HepG2 (cell line): ENCODE results near the gene ZFR. TPM values are rescaled to one million over a fixed set of nuclear protein-coding genes. Genes with fewer than 3 reads are reported as not detected.

Experiments
- AGO2 ChIP-seq: fragments of 200-400 bp; formaldehyde crosslinking; optimal IDR thresholded peaks from 2 replicates; pipeline ENCODE3; 2017; ENCODE audit warnings: mild to moderate bottlenecking, low read depth, low read length, moderate library complexity
- ARID2 ChIP-seq: sonication (generic); formaldehyde crosslinking; IDR thresholded peaks from 2 replicates; pipeline ENCODE4 v1.8.1; 2022; ENCODE audit warnings: mild to moderate bottlenecking, missing genetic modification reagents, borderline replicate concordance
- BRD4 ChIP-seq: sonication (generic); formaldehyde crosslinking; IDR thresholded peaks from 2 replicates; pipeline ENCODE4 v1.4.0; 2020; ENCODE audit warnings: missing genetic modification reagents
- IRX3 ChIP-seq: sonication (generic); formaldehyde crosslinking; IDR thresholded peaks from 2 replicates; pipeline ENCODE4 v1.8.1; 2023; ENCODE audit warnings: mild to moderate bottlenecking, low read depth, missing genetic modification reagents, borderline replicate concordance
- NONO ChIP-seq, 2 experiments: fragments of 450-650 bp in 1 of 2; sonication (generic) in 1 of 2; formaldehyde crosslinking in 1 of 2; IDR thresholded peaks in 1 of 2; conservative IDR thresholded peaks in 1 of 2; 2 replicates each; pipeline versions ENCODE4 v1.6.1 to v1.8.0; 2017 to 2022; ENCODE audit warnings: mild to moderate bottlenecking in 1 of 2, missing genetic modification reagents in 1 of 2, moderate library complexity in 1 of 2
- SAFB2 ChIP-seq: sonication (generic); formaldehyde crosslinking; IDR thresholded peaks from 2 replicates; pipeline ENCODE4 v1.5.1; 2020; ENCODE audit warnings: missing genetic modification reagents, low read depth, mild to moderate bottlenecking, borderline replicate concordance
- SP2 ChIP-seq: sonication (generic); formaldehyde crosslinking; IDR thresholded peaks from 2 replicates; pipeline ENCODE4 v1.5.1; 2020; ENCODE audit warnings: mild to moderate bottlenecking, missing genetic modification reagents
- YY1 ChIP-seq: IDR thresholded peaks from 2 replicates; pipeline ENCODE4 v1.6.1; 2011; ENCODE audit warnings: low read length, low read depth, moderate library complexity, mild to moderate bottlenecking; ENCODE audit not compliant: insufficient read depth, insufficient replicate concordance
- ZEB1 ChIP-seq: IDR thresholded peaks from 2 replicates; pipeline ENCODE4 v1.6.1; 2012; ENCODE audit warnings: mild to moderate bottlenecking, low read depth, inconsistent platforms; ENCODE audit not compliant: insufficient replicate concordance
- ZNF235 ChIP-seq: sonication (generic); formaldehyde crosslinking; IDR thresholded peaks from 2 replicates; pipeline ENCODE4 v1.8.1; 2023; ENCODE audit warnings: mild to moderate bottlenecking, missing genetic modification reagents, borderline replicate concordance
- ZNF251 ChIP-seq: sonication (generic); formaldehyde crosslinking; IDR thresholded peaks from 2 replicates; pipeline ENCODE4 v1.9.0; 2021; ENCODE audit warnings: mild to moderate bottlenecking, missing genetic modification reagents
- ZNF296 ChIP-seq: sonication (generic); formaldehyde crosslinking; conservative IDR thresholded peaks from 2 replicates; pipeline ENCODE4 v1.5.0; 2020; ENCODE audit warnings: mild to moderate bottlenecking, missing genetic modification reagents
- ZNF337 ChIP-seq: sonication (generic); formaldehyde crosslinking; IDR thresholded peaks from 2 replicates; pipeline ENCODE4 v1.5.1; 2020; ENCODE audit warnings: missing genetic modification reagents, low read depth, mild to moderate bottlenecking, borderline replicate concordance
- ZNF577 ChIP-seq: sonication (generic); formaldehyde crosslinking; IDR thresholded peaks from 2 replicates; pipeline ENCODE4 v1.4.0; 2020; ENCODE audit warnings: mild to moderate bottlenecking, low read depth, missing genetic modification reagents, borderline replicate concordance
- ZNF609 ChIP-seq: sonication (generic); formaldehyde crosslinking; IDR thresholded peaks from 2 replicates; pipeline ENCODE4 v1.4.0; 2020; ENCODE audit warnings: mild to moderate bottlenecking, missing genetic modification reagents, borderline replicate concordance
- ZNF614 ChIP-seq: IDR thresholded peaks from 2 replicates; pipeline ENCODE4 v1.6.1; 2018; ENCODE audit warnings: missing biosample characterization, missing genetic modification reagents, inconsistent platforms, borderline replicate concordance
- ZNF710 ChIP-seq: sonication (generic); formaldehyde crosslinking; IDR thresholded peaks from 2 replicates; pipeline ENCODE4 v1.5.0; 2020; ENCODE audit warnings: mild to moderate bottlenecking, missing genetic modification reagents, borderline replicate concordance
- ZNF713 ChIP-seq: sonication (generic); formaldehyde crosslinking; IDR thresholded peaks from 2 replicates; pipeline ENCODE4 v1.4.0; 2020; ENCODE audit warnings: mild to moderate bottlenecking, missing genetic modification reagents
- ZNF883 ChIP-seq: sonication (generic); formaldehyde crosslinking; IDR thresholded peaks from 2 replicates; pipeline ENCODE4 v1.5.1; 2020; ENCODE audit warnings: mild to moderate bottlenecking, missing genetic modification reagents; ENCODE audit errors: not compliant biosample characterization
- polyA plus RNA-seq, 8 experiments: library from polyadenylated mRNA; depleted of rRNA in 3 of 8; stranded (reverse) in 7 of 8; unstranded in 1 of 8; fragments of >200 nt; fragmentation: Illumina TruSeq in 4 of 8; extraction: Trizol in 4 of 8; gene quantifications; 2 replicates each; pipeline versions ENCODE4 v1.2.1 to v1.2.3, GENCODE V29; 2011 to 2016; ENCODE audit warnings: low read depth in 4 of 8, missing spikeins in 1 of 8, mixed read lengths in 1 of 8; ENCODE audit not compliant: insufficient read depth in 1 of 8
- total RNA-seq, 5 experiments: library from RNA; depleted of rRNA; stranded (reverse); fragments of >200 nt; fragmentation: Illumina TruSeq; extraction: Trizol; gene quantifications; 2 replicates each; pipeline ENCODE4 v1.2.3, GENCODE V29; 2016; ENCODE audit warnings: low read depth in 1 of 5
- TF ChIP-seq, protein P1 (sequence below): sonication (generic); formaldehyde crosslinking; IDR thresholded peaks from 2 replicates; pipeline ENCODE4 v1.8.1; 2022; ENCODE audit warnings: mild to moderate bottlenecking, missing genetic modification reagents

Gene ZFR
- total and polyA plus RNA-seq, 2 of the 13 experiments (the other 11 are each of a cell fraction or from before 2014, with no cell fraction given), result 89.0 to 92.8 TPM

DNA sequence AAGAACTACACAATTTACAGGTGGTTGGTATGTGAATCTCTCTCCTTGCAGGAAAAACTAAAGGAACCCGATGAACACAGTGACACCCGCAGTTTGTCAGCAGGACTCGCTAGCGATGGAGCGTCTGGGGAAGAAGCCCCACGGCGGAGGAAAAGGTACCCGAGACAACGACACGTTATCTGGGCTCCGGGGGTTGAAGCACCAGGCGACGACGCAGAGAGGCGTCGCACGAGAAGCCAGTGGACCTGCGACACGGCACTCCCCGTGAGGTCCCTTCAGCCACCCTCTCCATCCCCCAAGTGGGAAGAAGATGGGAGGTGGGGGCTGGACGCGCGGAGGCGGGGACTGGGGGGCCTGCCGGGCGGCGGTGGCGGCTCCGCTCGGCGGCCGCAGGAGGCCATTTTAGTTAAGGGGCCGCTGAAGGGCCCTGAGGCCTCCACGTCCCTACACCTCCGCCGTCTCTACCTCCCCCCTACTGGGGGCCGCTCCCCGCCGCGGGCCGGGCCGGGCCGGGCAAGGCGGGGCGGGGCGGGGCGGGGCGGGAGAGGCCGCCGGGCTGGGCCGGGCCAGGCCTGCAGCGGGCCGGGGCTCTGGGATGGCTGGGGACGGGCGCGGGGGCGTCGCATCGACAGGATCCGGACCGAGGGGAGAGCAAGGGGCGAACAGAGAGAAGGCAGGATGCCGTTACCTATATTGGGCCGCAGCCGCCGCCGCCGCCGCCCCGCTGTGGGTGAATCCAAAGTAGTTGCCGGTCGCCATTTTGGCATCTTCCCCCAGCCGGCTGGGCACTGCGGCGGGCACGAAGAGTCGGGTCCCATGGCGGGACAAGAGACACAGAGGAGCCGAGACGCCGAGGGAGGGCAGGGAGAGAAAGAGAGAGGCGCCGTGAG, 754 bp downstream of the ZFR start (continued):
- TF ChIP-seq ZNF883 (CRISPR knock-in tag) (peak; percentile 21), ZNF577 (CRISPR knock-in tag) (no peak), ARID2 (CRISPR knock-in tag) (no peak), ZNF251 (CRISPR knock-in tag) (no peak), SAFB2 (CRISPR knock-in tag) (no peak; the same call in none of the 2 replicates), ZEB1 (no peak), SP2 (CRISPR knock-in tag) (peak; percentile 42; the same call in 1 of the 2 replicates), AGO2 (peak; percentile 76), ZNF710 (CRISPR knock-in tag) (no peak), ZNF296 (CRISPR knock-in tag) (0 out of 2 replicates have a peak, but pooled peaks have one; percentile 39), ZNF235 (CRISPR knock-in tag) (no peak), ZNF609 (CRISPR knock-in tag) (no peak), BRD4 (CRISPR knock-in tag) (0 out of 2 replicates have a peak, but pooled peaks have one; percentile 4), ZNF713 (no peak), NONO (IDR thresholded peaks at IDR 0.05) (no peak), NONO (CRISPR knock-in tag; conservative IDR thresholded peaks at IDR 0.05) (0 out of 2 replicates have a peak, but pooled peaks have one; percentile 23), YY1 (peak; percentile 85), ZNF337 (no peak), ZNF614 (no peak), IRX3 (CRISPR knock-in tag) (no peak)
- TF ChIP-seq, protein P1, sequence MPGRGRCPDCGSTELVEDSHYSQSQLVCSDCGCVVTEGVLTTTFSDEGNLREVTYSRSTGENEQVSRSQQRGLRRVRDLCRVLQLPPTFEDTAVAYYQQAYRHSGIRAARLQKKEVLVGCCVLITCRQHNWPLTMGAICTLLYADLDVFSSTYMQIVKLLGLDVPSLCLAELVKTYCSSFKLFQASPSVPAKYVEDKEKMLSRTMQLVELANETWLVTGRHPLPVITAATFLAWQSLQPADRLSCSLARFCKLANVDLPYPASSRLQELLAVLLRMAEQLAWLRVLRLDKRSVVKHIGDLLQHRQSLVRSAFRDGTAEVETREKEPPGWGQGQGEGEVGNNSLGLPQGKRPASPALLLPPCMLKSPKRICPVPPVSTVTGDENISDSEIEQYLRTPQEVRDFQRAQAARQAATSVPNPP (CRISPR knock-in tag), result no peak
